ENCODE measurements around the gene GARIN5A. TPM values are rescaled to one million over a fixed set of nuclear protein-coding genes. Genes with fewer than 3 reads are reported as not detected.

GARIN5A gene
- polyA plus RNA-seq, 2 donors = 1.3 to 1.4 TPM

GRCh38 chr19:50459067-50459456, 17.6 kb downstream of the GARIN5A start:
- H3K9me3 ChIP-seq (ENCODE audit: control insufficient read depth in 2 of 2, insufficient read depth in 1 of 2, low read depth in 1 of 2, low read length in 1 of 2) = no peaks in the 10 kb centered on the region
- H3K27ac ChIP-seq (ENCODE audit: low read depth in 2 of 2, low read length in 1 of 2) = no peak overlapping the region
- no peak overlapping the region for H3K4me3 ChIP-seq (ENCODE audit: low read depth in 1 of 2, low read length in 2 of 2)
- no peaks in the 10 kb centered on the region for H3K4me1 ChIP-seq (ENCODE audit: control insufficient read depth in 2 of 2, insufficient read depth in 2 of 2, low read length in 1 of 2)
- H3K27me3 ChIP-seq (ENCODE audit: control insufficient read depth in 1 of 2, insufficient read depth in 2 of 2, low read length in 2 of 2) = no peaks in the 10 kb centered on the region
- no peaks in the 10 kb centered on the region for H3K36me3 ChIP-seq (ENCODE audit: control insufficient read depth in 2 of 2, insufficient read depth in 2 of 2, low read length in 1 of 2)
- 55 to 58% methylated on average over 32 of the region's 32 CpGs for WGBS, 2 donors

GRCh38 chr19:50458396-50459066, 18.1 kb downstream of the GARIN5A start:
- H3K4me1 ChIP-seq (ENCODE audit: control insufficient read depth in 2 of 2, insufficient read depth in 2 of 2, low read length in 1 of 2) = no peaks in the 10 kb centered on the region
- no peaks in the 10 kb centered on the region for H3K9me3 ChIP-seq (ENCODE audit: control insufficient read depth in 2 of 2, insufficient read depth in 1 of 2, low read depth in 1 of 2, low read length in 1 of 2)
- no peak overlapping the region for H3K27ac ChIP-seq (ENCODE audit: low read depth in 2 of 2, low read length in 1 of 2)
- H3K36me3 ChIP-seq (ENCODE audit: control insufficient read depth in 2 of 2, insufficient read depth in 2 of 2, low read length in 1 of 2) = no peaks in the 10 kb centered on the region
- H3K4me3 ChIP-seq (ENCODE audit: low read depth in 1 of 2, low read length in 2 of 2) = no peak overlapping the region
- 37 to 42% methylated on average over 49 to 50 of the region's 50 CpGs for WGBS, 2 donors
- no peaks in the 10 kb centered on the region for H3K27me3 ChIP-seq (ENCODE audit: control insufficient read depth in 1 of 2, insufficient read depth in 2 of 2, low read length in 2 of 2)

- no peaks in the 10 kb centered on the region for H3K27me3 ChIP-seq (ENCODE audit: control insufficient read depth in 1 of 2, insufficient read depth in 2 of 2, low read length in 2 of 2)
- H3K4me1 ChIP-seq (ENCODE audit: control insufficient read depth in 2 of 2, insufficient read depth in 2 of 2, low read length in 1 of 2) = no peaks in the 10 kb centered on the region
- no peak overlapping the region for H3K4me3 ChIP-seq (ENCODE audit: low read depth in 1 of 2, low read length in 2 of 2)
- H3K27ac ChIP-seq (ENCODE audit: low read depth in 2 of 2, low read length in 1 of 2) = no peak overlapping the region
- 83 to 88% methylated on average over 5 of the region's 5 CpGs for WGBS, 2 donors
- no peaks in the 10 kb centered on the region for H3K9me3 ChIP-seq (ENCODE audit: control insufficient read depth in 2 of 2, insufficient read depth in 1 of 2, low read depth in 1 of 2, low read length in 1 of 2)
- H3K36me3 ChIP-seq (ENCODE audit: control insufficient read depth in 2 of 2, insufficient read depth in 2 of 2, low read length in 1 of 2) = no peaks in the 10 kb centered on the region
Measured at GRCh38 chr19:50457300-50457699, 19.3 kb downstream of the GARIN5A start.

- no peaks in the 10 kb centered on the region for H3K4me1 ChIP-seq (ENCODE audit: control insufficient read depth in 2 of 2, insufficient read depth in 2 of 2, low read length in 1 of 2)
- no peak overlapping the region for H3K4me3 ChIP-seq (ENCODE audit: low read depth in 1 of 2, low read length in 2 of 2)
- 79 to 82% methylated on average over 2 of the region's 2 CpGs for WGBS, 2 donors
- H3K36me3 ChIP-seq (ENCODE audit: control insufficient read depth in 2 of 2, insufficient read depth in 2 of 2, low read length in 1 of 2) = no peaks in the 10 kb centered on the region
- no peaks in the 10 kb centered on the region for H3K27me3 ChIP-seq (ENCODE audit: control insufficient read depth in 1 of 2, insufficient read depth in 2 of 2, low read length in 2 of 2)
- no peaks in the 10 kb centered on the region for H3K9me3 ChIP-seq (ENCODE audit: control insufficient read depth in 2 of 2, insufficient read depth in 1 of 2, low read depth in 1 of 2, low read length in 1 of 2)
- H3K27ac ChIP-seq (ENCODE audit: low read depth in 2 of 2, low read length in 1 of 2) = no peak overlapping the region
Measured at GRCh38 chr19:50455992-50456391, 20.7 kb downstream of the GARIN5A start.

- no peaks in the 10 kb centered on the region for H3K4me1 ChIP-seq (ENCODE audit: control insufficient read depth in 2 of 2, insufficient read depth in 2 of 2, low read length in 1 of 2)
- no peak overlapping the region for H3K4me3 ChIP-seq (ENCODE audit: low read depth in 1 of 2, low read length in 2 of 2)
- H3K9me3 ChIP-seq (ENCODE audit: control insufficient read depth in 2 of 2, insufficient read depth in 1 of 2, low read depth in 1 of 2, low read length in 1 of 2) = no peaks in the 10 kb centered on the region
- 95 to 96% methylated on average over 2 to 3 of the region's 3 CpGs for WGBS, 2 donors
- H3K27me3 ChIP-seq (ENCODE audit: control insufficient read depth in 1 of 2, insufficient read depth in 2 of 2, low read length in 2 of 2) = no peaks in the 10 kb centered on the region
- no peaks in the 10 kb centered on the region for H3K36me3 ChIP-seq (ENCODE audit: control insufficient read depth in 2 of 2, insufficient read depth in 2 of 2, low read length in 1 of 2)
- H3K27ac ChIP-seq (ENCODE audit: low read depth in 2 of 2, low read length in 1 of 2) = no peak overlapping the region
Measured at GRCh38 chr19:50453243-50453642, 23.4 kb downstream of the GARIN5A start.

- WGBS, 2 donors = 34 to 42% methylated on average over 9 to 13 of the region's 13 CpGs
- H3K4me1 ChIP-seq (ENCODE audit: control insufficient read depth in 2 of 2, insufficient read depth in 2 of 2, low read length in 1 of 2) = no peaks in the 10 kb centered on the region
Measured at GRCh38 chr19:50451223-50451534, 25.5 kb downstream of the GARIN5A start.

GRCh38 chr19:50450369-50451222, 26.1 kb downstream of the GARIN5A start:
- Histone ChIP-seq H3K4me3 (ENCODE audit: low read depth in 1 of 2, low read length in 2 of 2) (no peak overlapping the region), H3K27ac (ENCODE audit: low read depth in 2 of 2, low read length in 1 of 2) (no peak overlapping the region), H3K9me3 (ENCODE audit: control insufficient read depth in 2 of 2, insufficient read depth in 1 of 2, low read depth in 1 of 2, low read length in 1 of 2) (peaks cover 0 to 3% of the 10 kb centered on the region in 2 donors), H3K27me3 (ENCODE audit: control insufficient read depth in 1 of 2, insufficient read depth in 2 of 2, low read length in 2 of 2) (no peaks in the 10 kb centered on the region), H3K4me1 (ENCODE audit: control insufficient read depth in 2 of 2, insufficient read depth in 2 of 2, low read length in 1 of 2) (no peaks in the 10 kb centered on the region), H3K36me3 (ENCODE audit: control insufficient read depth in 2 of 2, insufficient read depth in 2 of 2, low read length in 1 of 2) (no peaks in the 10 kb centered on the region)
- 55 to 56% methylated on average over 30 of the region's 30 CpGs for WGBS, 2 donors

More at GRCh38 chr19:50451223-50451534, 25.5 kb downstream of the GARIN5A start:
- Histone ChIP-seq H3K36me3 (ENCODE audit: control insufficient read depth in 2 of 2, insufficient read depth in 2 of 2, low read length in 1 of 2) (no peaks in the 10 kb centered on the region), H3K4me3 (ENCODE audit: low read depth in 1 of 2, low read length in 2 of 2) (no peak overlapping the region), H3K27me3 (ENCODE audit: control insufficient read depth in 1 of 2, insufficient read depth in 2 of 2, low read length in 2 of 2) (no peaks in the 10 kb centered on the region), H3K27ac (ENCODE audit: low read depth in 2 of 2, low read length in 1 of 2) (no peak overlapping the region), H3K9me3 (ENCODE audit: control insufficient read depth in 2 of 2, insufficient read depth in 1 of 2, low read depth in 1 of 2, low read length in 1 of 2) (peaks cover 0 to 3% of the 10 kb centered on the region in 2 donors)

GRCh38 chr19:50449236-50449899, 27.3 kb downstream of the GARIN5A start:
- WGBS, 2 donors = 66 to 72% methylated on average over 14 of the region's 14 CpGs
- no peaks in the 10 kb centered on the region for H3K36me3 ChIP-seq (ENCODE audit: control insufficient read depth in 2 of 2, insufficient read depth in 2 of 2, low read length in 1 of 2)
- no peak overlapping the region for H3K4me3 ChIP-seq (ENCODE audit: low read depth in 1 of 2, low read length in 2 of 2)
- H3K9me3 ChIP-seq (ENCODE audit: control insufficient read depth in 2 of 2, insufficient read depth in 1 of 2, low read depth in 1 of 2, low read length in 1 of 2) = peaks cover 0 to 3% of the 10 kb centered on the region in 2 donors
- no peak overlapping the region for H3K27ac ChIP-seq (ENCODE audit: low read depth in 2 of 2, low read length in 1 of 2)
- H3K4me1 ChIP-seq (ENCODE audit: control insufficient read depth in 2 of 2, insufficient read depth in 2 of 2, low read length in 1 of 2) = no peaks in the 10 kb centered on the region
- no peaks in the 10 kb centered on the region for H3K27me3 ChIP-seq (ENCODE audit: control insufficient read depth in 1 of 2, insufficient read depth in 2 of 2, low read length in 2 of 2)

- peaks cover 0 to 3% of the 10 kb centered on the region in 2 donors for H3K9me3 ChIP-seq (ENCODE audit: control insufficient read depth in 2 of 2, insufficient read depth in 1 of 2, low read depth in 1 of 2, low read length in 1 of 2)
- no peak overlapping the region for H3K27ac ChIP-seq (ENCODE audit: low read depth in 2 of 2, low read length in 1 of 2)
- no peaks in the 10 kb centered on the region for H3K27me3 ChIP-seq (ENCODE audit: control insufficient read depth in 1 of 2, insufficient read depth in 2 of 2, low read length in 2 of 2)
- H3K36me3 ChIP-seq (ENCODE audit: control insufficient read depth in 2 of 2, insufficient read depth in 2 of 2, low read length in 1 of 2) = no peaks in the 10 kb centered on the region
- H3K4me3 ChIP-seq (ENCODE audit: low read depth in 1 of 2, low read length in 2 of 2) = no peak overlapping the region
- WGBS, 2 donors = 92 to 97% methylated on average over 10 of the region's 10 CpGs
- no peaks in the 10 kb centered on the region for H3K4me1 ChIP-seq (ENCODE audit: control insufficient read depth in 2 of 2, insufficient read depth in 2 of 2, low read length in 1 of 2)
Measured at GRCh38 chr19:50447750-50448149, 28.9 kb downstream of the GARIN5A start.

Data from esophagus (tissue), 2 donors.